MM.1S (cell line): ENCODE measurements around the gene ARHGEF2.

Experiments used
- CTCF ChIP-seq: fragments of 300-600 bp; sonication (generic); IDR thresholded peaks from 2 replicates; pipeline ENCODE4 v1.5.1; 2016; ENCODE audit warnings: antibody characterized with exemption, low read length, mixed read lengths
- EZH2 ChIP-seq: fragments of 300-600 bp; sonication (generic); optimal IDR thresholded peaks from 2 replicates; pipeline ENCODE3; 2017; ENCODE audit warnings: low read depth, mild to moderate bottlenecking, antibody characterized with exemption, low read length, mixed read lengths

DNA sequence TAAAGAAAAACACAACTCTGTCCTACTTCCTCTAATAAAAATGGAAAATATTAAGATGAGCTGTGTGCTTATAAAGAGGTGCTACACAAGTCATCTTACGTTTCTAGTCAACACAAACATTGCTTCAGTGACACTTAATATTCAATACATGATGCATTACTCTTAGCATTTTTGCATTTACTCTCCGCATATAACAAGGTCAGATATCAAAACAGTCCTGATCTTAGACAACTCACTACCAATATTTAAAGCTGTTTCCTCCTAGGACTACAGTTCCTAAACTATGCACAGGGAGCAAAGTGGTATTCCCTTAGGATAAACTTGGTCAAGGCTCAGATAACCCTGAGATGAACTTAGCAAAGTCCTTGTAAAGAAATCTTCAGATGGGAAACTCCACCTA lies 79.5 kb downstream of the ARHGEF2 start:
- TF ChIP-seq CTCF (no peak), EZH2 (no peak)
